K562 (cell line): Measurements from ENCODE around the gene MT1X. TPM values are rescaled to one million over a fixed set of nuclear protein-coding genes. Genes with fewer than 3 reads are reported as not detected.

Experiments
- ATAC-seq: fragments of 200-7000 bp; cut with Tn5 transposase; 3 replicates; pipeline ENCODE4 v1.9.1; 2020; ENCODE audit warnings: moderate library complexity
- BruUV-seq: library from RNA; stranded (reverse); fragments of 400-500 nt; replicated peaks from 2 replicates; lab custom pipeline; 2021; lab: Mats Ljungman, UMichigan
- CTCF ChIA-PET: fragments of 300-600 bp; formaldehyde crosslinking; extraction: SDS; loops from one replicate; lab custom pipeline; 2021; ENCODE audit warnings: low intra/inter-chr PET ratio; lab: Yijun Ruan, JAX
- POLR2A ChIA-PET: fragments of 300-600, 350-650 bp; sonication (Branson Sonifier 250); formaldehyde crosslinking; extraction: SDS; loops from one replicate; lab custom pipeline; 2021; ENCODE audit warnings: antibody characterized with exemption, inconsistent platforms; lab: Yijun Ruan, JAX
- DNase-seq, 4 experiments: peaks; one replicate each; pipeline versions ENCODE4 v3.0.0 to v3.0.0-alpha.2; 2011 to 2018; ENCODE audit warnings: low spot score in 3 of 4, mixed read lengths in 3 of 4; ENCODE audit errors: extremely low read depth in 1 of 4
- FAIRE-seq: peaks from 2 replicates; lab custom pipeline; 2011; peaks lifted over from hg19 to GRCh38; lab: Jason Lieb, UNC
- H2AFZ ChIP-seq: 2 replicates; pipeline ENCODE4 v1.6.0; 2011; ENCODE audit warnings: low read depth, low read length, control low read depth, inconsistent platforms
- H3K27ac ChIP-seq: fragments of 200-600 bp; 3 replicates; pipeline ENCODE4 v1.8.0; 2011; ENCODE audit warnings: low read depth, mild to moderate bottlenecking, control low read depth, inconsistent platforms, low read length, moderate library complexity, mixed read lengths; ENCODE audit errors: extremely low read depth
- H3K27me3 ChIP-seq, 2 experiments: fragments of 300-600 bp in 1 of 2; 2 replicates in 1 of 2; 3 replicates in 1 of 2; pipeline versions ENCODE4 v1.6.0 to v1.8.0; 2011; ENCODE audit warnings: inconsistent platforms in 2 of 2, low read length in 2 of 2, mild to moderate bottlenecking in 1 of 2, mixed read lengths in 1 of 2, moderate library complexity in 1 of 2; ENCODE audit not compliant: control insufficient read depth in 2 of 2, insufficient read depth in 2 of 2
- H3K36me3 ChIP-seq: fragments of 300-600 bp; 3 replicates; pipeline ENCODE4 v1.8.0; 2011; ENCODE audit warnings: mild to moderate bottlenecking, low read length, inconsistent platforms; ENCODE audit not compliant: control insufficient read depth, insufficient read depth
- H3K4me1 ChIP-seq, 2 experiments: fragments of 200-600 bp in 1 of 2; replicated peaks in 1 of 2; 2 replicates in 1 of 2; 3 replicates in 1 of 2; pipeline versions ENCODE4 v1.5.1 to v1.8.0; 2011; ENCODE audit warnings: inconsistent platforms in 2 of 2, low read length in 2 of 2, mild to moderate bottlenecking in 1 of 2, mixed read lengths in 1 of 2, moderate library complexity in 1 of 2; ENCODE audit not compliant: control insufficient read depth in 2 of 2, insufficient read depth in 2 of 2
- H3K4me2 ChIP-seq: 2 replicates; pipeline ENCODE4 v1.6.1; 2011; ENCODE audit warnings: low read length, control low read depth, inconsistent platforms, mixed read lengths; ENCODE audit not compliant: insufficient read depth
- H3K4me3 ChIP-seq: fragments of 200-600 bp; sonication (generic), shearing (Covaris generic); 2 replicates; pipeline ENCODE4 v1.5.1; 2016; ENCODE audit warnings: control low read depth, inconsistent platforms
- H3K79me2 ChIP-seq: fragments of 200-600 bp; 3 replicates; pipeline ENCODE4 v1.8.0; 2011; ENCODE audit warnings: low read length, inconsistent platforms; ENCODE audit not compliant: control insufficient read depth, insufficient read depth
- H3K9ac ChIP-seq, 2 experiments: 2 replicates each; pipeline versions ENCODE4 v1.6.0 to v1.6.1; 2011; ENCODE audit warnings: low read depth in 2 of 2, low read length in 2 of 2, control low read depth in 1 of 2, inconsistent platforms in 1 of 2, mild to moderate bottlenecking in 1 of 2, mixed read lengths in 1 of 2; ENCODE audit not compliant: insufficient read depth in 1 of 2
- H3K9me1 ChIP-seq: one replicate; pipeline ENCODE4 v1.6.0; 2011; ENCODE audit warnings: inconsistent platforms, mild to moderate bottlenecking, low read length, moderate library complexity; ENCODE audit not compliant: control insufficient read depth, insufficient read depth
- H3K9me3 ChIP-seq: replicated peaks from 2 replicates; pipeline ENCODE4 v1.5.1; 2011; ENCODE audit warnings: low read depth, low read length, inconsistent platforms; ENCODE audit not compliant: control insufficient read depth, insufficient read depth
- H4K20me1 ChIP-seq: replicated peaks from 2 replicates; pipeline ENCODE4 v1.6.1; 2011; ENCODE audit warnings: low read length, inconsistent platforms, mixed read lengths; ENCODE audit not compliant: control insufficient read depth, insufficient read depth
- BACH1 ChIP-seq: fragments of 200-800 bp; sonication (Bioruptor generic); IDR thresholded peaks from 2 replicates; pipeline ENCODE4 v1.6.1; 2016; ENCODE audit warnings: missing genetic modification characterization, missing compliant biosample characterization
- ILK ChIP-seq: fragments of 450-650 bp; IDR thresholded peaks from 2 replicates; pipeline ENCODE4 v1.6.1; 2016; ENCODE audit warnings: missing genetic modification characterization, low read depth, mild to moderate bottlenecking, missing compliant biosample characterization, moderate library complexity, borderline replicate concordance
- LARP7 ChIP-seq: fragments of 450-650 bp; IDR thresholded peaks from 2 replicates; pipeline ENCODE4 v1.6.1; 2016
- MXI1 ChIP-seq: IDR thresholded peaks from 2 replicates; pipeline ENCODE4 v1.6.1; 2011; ENCODE audit warnings: low read depth, mild to moderate bottlenecking, improper control_type of control experiment, low read length
- NONO ChIP-seq, 2 experiments: fragments of 200-400 bp in 1 of 2; fragments of 450-650 bp in 1 of 2; formaldehyde crosslinking in 1 of 2; IDR thresholded peaks; 2 replicates each; pipeline ENCODE4 v1.6.1; 2017; ENCODE audit warnings: low read depth in 2 of 2, mild to moderate bottlenecking in 2 of 2, moderate library complexity in 2 of 2, low read length in 1 of 2
- NR1H2 ChIP-seq: sonication (generic); formaldehyde crosslinking; IDR thresholded peaks from 2 replicates; pipeline ENCODE4 v1.4.0; 2020; ENCODE audit warnings: mild to moderate bottlenecking, missing genetic modification reagents
- RUNX1 ChIP-seq: sonication (generic); IDR thresholded peaks from 2 replicates; pipeline ENCODE4 v1.6.1; 2016; ENCODE audit warnings: antibody characterized with exemption, low read depth
- SMAD3 ChIP-seq: fragments of 450-650 bp; formaldehyde crosslinking; conservative IDR thresholded peaks from 2 replicates; pipeline ENCODE4 v1.4.0; 2020; ENCODE audit warnings: mild to moderate bottlenecking
- SREBF1 ChIP-seq: fragments of 150-350 bp; IDR thresholded peaks from 2 replicates; pipeline ENCODE4 v1.6.1; 2014; ENCODE audit warnings: antibody characterized with exemption, low read depth, low read length, borderline replicate concordance
- ZNF408 ChIP-seq: fragments of 250-450 bp; sonication (Bioruptor Pico); IDR thresholded peaks from 2 replicates; pipeline ENCODE4 v1.4.0; 2020; ENCODE audit warnings: low read depth, mild to moderate bottlenecking, moderate library complexity
- WGBS: fragments of 100-300 bp; shearing (Covaris generic); methylation state at CpG from one replicate; pipeline ENCODE4 v1.1.6; 2016; ENCODE audit warnings: low coverage, mixed read lengths; ENCODE audit not compliant: insufficient coverage; ENCODE audit errors: missing lambda C conversion rate; 5-methylcytosine and 5-hydroxymethylcytosine counted together
- in situ Hi-C: fragments of 300-500 bp; cut with MboI; formaldehyde crosslinking; loops from 4 replicates; pipeline ENCODE4 v1.15.0; 2018; ENCODE audit warnings: inconsistent platforms, mixed read lengths
- intact Hi-C: fragments of 100-400 bp; cut with micrococcal nuclease; formaldehyde crosslinking; loops from 2 replicates; pipeline ENCODE4 v1.14.2; 2022
- polyA plus RNA-seq, 8 experiments: library from polyadenylated mRNA; depleted of rRNA in 4 of 8; stranded (reverse) in 5 of 8; unstranded in 3 of 8; fragments of >200 nt; fragmentation: Nextera tagmentation in 2 of 8; fragmentation: Illumina TruSeq in 1 of 8; extraction: Ambion mirVana in 2 of 8; extraction: Trizol in 1 of 8; gene quantifications; 2 replicates each; pipeline versions ENCODE4 v1.2.1 to v1.2.3, GENCODE V29; 2011 to 2014; ENCODE audit warnings: inconsistent platforms in 1 of 8, missing spikeins in 1 of 8
- total RNA-seq, 7 experiments: library from RNA; depleted of rRNA in 6 of 7; stranded (reverse); fragments of >200 nt in 6 of 7; fragmentation: Illumina TruSeq in 2 of 7; extraction: Trizol in 2 of 7; gene quantifications; 2 replicates each; pipeline versions ENCODE4 v1.2.1 to v1.2.3, GENCODE V29; 2011 to 2021; ENCODE audit warnings: low replicate concordance in 1 of 7

Gene MT1X
- total and polyA plus RNA-seq, 9 of the 15 experiments (the other 6 are each of a cell fraction or from before 2014, with no cell fraction given), result 4.9 to 22.8 (median 8.7) TPM

DNA sequence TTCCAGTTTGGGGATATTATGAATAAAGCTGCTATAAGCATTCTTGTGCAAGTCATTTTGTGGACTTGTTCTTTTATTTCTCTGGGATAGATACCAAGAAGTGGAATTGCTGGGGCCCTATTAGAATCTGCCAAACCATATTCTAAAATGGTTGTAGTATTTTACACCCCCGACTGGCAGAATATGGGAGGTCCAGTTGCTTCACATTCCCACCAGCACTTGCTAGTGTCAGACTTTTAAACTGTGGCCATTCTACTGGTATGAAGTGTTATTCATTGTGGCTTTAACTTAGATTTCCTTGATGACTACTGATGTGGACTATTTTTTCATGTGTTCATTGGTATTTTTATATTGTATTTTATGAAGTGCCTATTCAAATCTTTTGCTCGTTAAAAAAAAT, 29.6 kb downstream of the MT1X start:
- intact Hi-C loops (no loop called here), in situ Hi-C loops (no loop called here)
- H3K4me3 ChIP-seq, result no peak overlapping the region
- no peak overlapping the region for H2AFZ ChIP-seq
- H3K27ac ChIP-seq, result no peak overlapping the region
- no peak overlapping the region for H3K4me2 ChIP-seq
- no TSS peak for BruUV-seq
- POLR2A ChIA-PET, result no interaction called here
- TF ChIP-seq SMAD3 (CRISPR knock-in tag) (no peak), BACH1 (tag) (no peak), ZNF408 (CRISPR knock-in tag) (no peak), NONO (IDR thresholded peaks at IDR 0.05; ENCODE audit: low read depth in 2 of 2, low read length in 1 of 2) (no peak), LARP7 (no peak), NR1H2 (CRISPR knock-in tag) (no peak), RUNX1 (no peak), SREBF1 (no peak), MXI1 (no peak), ILK (tag) (no peak)
- DNase-seq, result no peak
- CTCF ChIA-PET, result no interaction called here
- H3K79me2 ChIP-seq, result no peaks in the 10 kb centered on the region
- H3K4me1 ChIP-seq, result no peaks in the 10 kb centered on the region; a peak in 1 of 5 replicates
- FAIRE-seq, result no peak
- WGBS, result 0% methylated on average over 2 of the region's 2 CpGs
- H3K36me3 ChIP-seq, result no peaks in the 10 kb centered on the region
- H4K20me1 ChIP-seq, result no peaks in the 10 kb centered on the region
- peaks cover 11 to 25% of the 10 kb centered on the region in 2 experiments for H3K27me3 ChIP-seq
- ATAC-seq, result no peak
- no peaks in the 10 kb centered on the region for H3K9me1 ChIP-seq
- H3K9me3 ChIP-seq, result no peaks in the 10 kb centered on the region
- H3K9ac ChIP-seq, result no peak overlapping the region
